GM21515 (cell line): ENCODE results near the gene CCDC154.
"Not testable (repeated sequence)": the region's sequence is repeated elsewhere in the genome, so short reads cannot be mapped to it uniquely, and the experiment has no call there.

ENCODE experiments used
- ATAC-seq: cut with Tn5 transposase; IDR thresholded peaks from one replicate; pipeline ENCODE4 v1.9.1; 2021; ENCODE audit not compliant: unreplicated experiment

CCDC154 gene

GRCh38 chr16:1439699-1440074 lies 4.7 kb downstream of the CCDC154 start:
- ATAC-seq, result not testable (repeated sequence)

DNA sequence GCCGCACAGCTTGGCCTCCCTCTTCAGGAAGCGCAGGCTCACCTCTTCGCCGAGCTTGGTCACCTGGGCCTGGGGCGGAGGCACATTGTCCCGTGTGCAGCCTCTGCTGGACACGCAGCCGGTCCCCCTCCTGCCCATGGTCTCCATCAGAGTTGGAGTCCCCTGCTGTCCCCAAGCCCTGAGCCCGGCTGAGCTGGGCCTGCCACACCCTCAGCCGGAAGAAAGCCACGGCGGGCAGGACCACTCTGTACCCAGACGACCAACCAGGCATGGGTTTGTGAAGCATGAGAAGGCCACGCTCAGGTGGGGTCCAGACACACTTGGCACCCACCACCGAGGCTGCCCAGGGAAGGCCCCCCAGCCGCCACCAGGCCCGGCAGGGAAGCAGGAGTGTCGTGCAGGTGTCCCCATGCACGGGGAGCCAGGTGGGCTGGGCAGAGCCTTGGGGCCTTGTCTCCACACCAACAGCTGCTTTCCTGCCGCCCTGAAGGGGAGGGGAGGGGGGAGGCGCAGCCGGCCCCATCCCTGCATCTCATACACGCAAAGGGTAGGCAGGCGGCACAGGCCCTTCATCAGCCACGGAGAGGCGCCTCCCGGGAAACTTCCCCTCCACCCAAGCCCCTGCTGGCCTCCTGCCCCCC lies 5.2 kb downstream of the CCDC154 start:
- no peak for ATAC-seq

GRCh38 chr16:1438229-1439057 lies 5.9 kb downstream of the CCDC154 start:
- no peak for ATAC-seq

GRCh38 chr16:1437606-1438005 lies 6.8 kb downstream of the CCDC154 start:
- no peak for ATAC-seq

GRCh38 chr16:1436731-1437355 lies 7.5 kb downstream of the CCDC154 start:
- no peak for ATAC-seq

DNA sequence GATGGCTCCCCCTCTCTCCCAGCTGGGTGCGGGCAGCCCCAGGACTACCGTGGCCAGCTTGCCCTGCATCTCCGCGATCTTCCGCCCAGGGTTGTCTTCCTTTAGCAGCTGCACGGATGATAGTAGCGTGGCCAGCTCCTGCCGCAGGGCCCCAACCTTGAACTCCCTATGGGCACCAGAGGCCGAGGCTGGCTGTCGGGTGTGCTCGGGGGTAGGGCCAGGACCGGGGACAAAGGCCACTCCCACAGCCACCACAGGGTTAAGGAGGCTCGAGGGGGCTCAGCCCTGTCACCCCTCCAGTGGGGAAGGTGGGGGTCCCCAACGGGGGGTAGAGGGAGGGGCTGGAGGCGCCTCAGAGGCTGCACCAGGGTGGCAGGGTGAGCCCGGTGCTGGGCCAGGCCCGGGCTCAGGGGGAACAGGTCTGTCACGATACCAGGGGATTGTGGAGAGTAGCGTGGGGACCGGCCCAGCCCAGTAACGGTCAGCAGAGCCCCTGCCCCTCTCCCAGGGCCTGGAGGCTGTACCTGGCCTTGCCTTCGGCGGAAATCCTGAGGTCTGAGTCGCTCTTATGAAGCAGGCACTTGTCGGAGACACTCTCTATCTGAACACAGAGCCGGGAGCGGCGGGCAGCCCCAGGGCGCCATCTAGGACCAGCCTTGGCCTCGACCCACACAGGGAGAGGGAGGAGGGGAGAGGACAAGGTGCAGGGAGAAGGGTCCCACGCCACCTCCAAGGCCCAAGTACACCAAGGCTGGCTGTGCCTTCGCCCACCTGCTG lies 8.2 kb downstream of the CCDC154 start:
- ATAC-seq, result no peak

DNA sequence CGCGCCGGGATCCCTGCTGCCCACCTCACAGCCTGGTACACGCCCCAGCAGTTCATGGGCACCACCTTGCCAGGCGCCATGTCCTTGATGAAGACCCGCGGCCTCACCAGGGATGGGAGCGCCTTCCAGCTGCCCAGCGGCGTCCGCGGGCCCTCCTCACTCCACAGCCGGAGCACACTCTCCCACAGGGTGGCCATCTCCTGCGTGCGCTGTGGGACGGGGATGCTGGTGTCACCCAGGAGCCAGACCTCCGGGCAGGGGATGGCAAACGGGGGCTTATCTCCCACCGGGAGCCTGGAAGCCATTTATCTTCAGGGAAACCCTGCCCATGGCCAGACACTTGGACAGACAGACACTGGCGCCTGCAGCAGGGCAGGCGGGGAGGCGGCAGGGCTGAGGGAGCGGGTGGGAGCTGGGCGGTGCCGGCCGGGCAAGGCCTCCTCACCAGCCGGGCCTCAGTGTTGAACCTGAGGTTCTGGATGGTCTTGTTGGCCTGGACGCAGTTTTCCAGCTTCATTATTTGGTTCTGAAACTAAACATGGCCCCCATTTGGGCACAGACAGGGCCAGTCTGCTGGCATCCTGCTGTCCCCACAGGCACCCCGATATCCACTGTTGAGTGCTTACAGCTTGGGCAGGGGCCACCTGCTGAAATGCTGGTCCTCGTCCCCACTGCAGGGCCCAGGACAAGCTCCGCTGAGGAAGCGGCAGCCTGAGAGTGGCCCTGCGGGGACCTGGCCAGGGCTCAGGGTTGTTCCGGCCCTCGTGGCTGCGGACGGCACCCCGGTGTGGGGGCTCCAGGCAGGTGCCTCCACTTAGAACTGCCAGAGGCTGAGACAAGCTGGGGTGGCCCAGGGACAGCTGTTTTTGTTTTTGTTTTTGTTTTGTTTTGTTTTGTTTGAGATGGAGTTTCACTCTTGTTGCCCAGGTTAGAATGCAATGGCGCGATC lies 9.4 kb downstream of the CCDC154 start:
- ATAC-seq, result no peak

GRCh38 chr16:1433756-1434155 lies 10.6 kb downstream of the CCDC154 start:
- no peak for ATAC-seq

GRCh38 chr16:1433263-1433560 lies 11.1 kb downstream of the CCDC154 start:
- no peak for ATAC-seq

- ATAC-seq, result no peak
These were observed 11.7 kb downstream of the CCDC154 start for GRCh38 chr16:1432388-1433262.

DNA sequence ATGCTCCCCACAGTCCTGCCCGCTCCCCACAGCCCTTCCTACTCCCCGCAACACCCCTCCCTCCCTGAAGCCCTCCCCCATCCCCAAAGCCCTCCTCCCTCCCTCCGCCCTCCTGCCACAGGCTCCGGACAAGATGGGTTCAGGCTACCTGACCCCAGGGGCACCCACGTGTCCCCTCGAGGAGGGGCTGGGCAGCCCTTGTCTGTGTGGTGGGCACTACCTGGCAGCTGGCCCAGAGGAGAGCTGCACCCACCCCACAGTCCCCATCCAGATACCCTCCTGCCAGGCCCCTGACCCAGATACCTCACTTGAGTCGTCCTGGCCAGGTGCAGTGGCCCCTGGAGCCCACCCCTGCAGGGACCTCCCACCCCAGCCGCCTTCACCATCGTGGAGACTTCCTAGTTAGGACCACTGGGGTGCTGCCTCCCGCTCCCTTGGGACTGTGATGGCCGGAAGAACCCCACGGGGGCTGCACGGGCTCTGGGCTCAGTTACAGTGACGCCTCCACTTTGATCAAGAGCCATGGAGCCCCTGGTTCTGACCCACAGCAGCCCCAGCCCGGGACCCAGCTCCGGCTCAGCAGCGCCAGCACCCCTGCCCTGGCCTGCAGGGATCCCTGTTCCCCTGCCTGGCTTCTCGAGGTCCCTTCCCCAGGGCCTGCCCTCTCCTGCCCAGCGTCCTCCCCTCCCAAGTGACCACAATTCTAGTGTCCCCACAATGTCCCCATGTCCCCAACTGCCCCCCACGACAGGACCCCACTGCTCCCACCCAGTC lies 12.7 kb downstream of the CCDC154 start:
- no peak for ATAC-seq

DNA sequence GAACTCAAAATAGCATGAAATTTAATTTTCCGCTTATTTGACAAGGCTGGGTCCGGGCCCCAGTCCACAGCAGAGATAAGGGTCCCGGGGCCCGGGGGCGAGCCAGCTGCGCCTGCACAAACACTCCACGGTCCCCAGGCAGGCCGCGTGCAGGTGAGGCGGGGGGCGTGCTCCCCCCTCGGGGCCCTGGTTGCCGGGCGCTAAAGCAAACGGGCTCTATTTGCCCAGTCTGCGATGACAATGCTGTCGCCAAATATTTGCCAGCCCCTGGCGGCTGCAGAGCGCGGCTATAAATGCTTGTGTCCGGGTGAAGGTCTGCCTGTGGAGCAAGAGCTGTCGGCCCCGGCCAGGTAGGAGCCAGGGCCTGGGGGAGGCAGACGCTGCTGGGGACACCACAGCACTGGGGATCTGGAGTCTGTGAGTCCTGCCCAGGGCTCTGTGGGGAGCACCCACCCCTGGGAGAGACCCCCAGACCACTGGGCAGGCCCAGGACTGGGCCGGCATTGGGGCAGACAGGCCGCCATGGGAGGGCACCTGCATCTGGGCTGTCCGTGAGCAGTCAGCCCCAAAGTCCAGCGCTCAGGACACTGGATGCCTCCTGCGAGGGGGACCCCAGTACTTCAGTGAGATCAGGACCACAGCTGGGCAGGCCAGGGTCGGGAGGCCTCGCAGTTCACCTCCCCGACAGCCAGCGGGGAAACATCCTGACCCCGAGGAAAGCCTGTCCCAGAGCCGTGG lies 13.4 kb downstream of the CCDC154 start, which contains the start of gene PERCC1:
Gene PERCC1, plus strand, starts transcription at position 320 of the 738 bp plus-strand sequence. CDS start 1,516 bp downstream, outside the sequence.
- no peak for ATAC-seq

DNA sequence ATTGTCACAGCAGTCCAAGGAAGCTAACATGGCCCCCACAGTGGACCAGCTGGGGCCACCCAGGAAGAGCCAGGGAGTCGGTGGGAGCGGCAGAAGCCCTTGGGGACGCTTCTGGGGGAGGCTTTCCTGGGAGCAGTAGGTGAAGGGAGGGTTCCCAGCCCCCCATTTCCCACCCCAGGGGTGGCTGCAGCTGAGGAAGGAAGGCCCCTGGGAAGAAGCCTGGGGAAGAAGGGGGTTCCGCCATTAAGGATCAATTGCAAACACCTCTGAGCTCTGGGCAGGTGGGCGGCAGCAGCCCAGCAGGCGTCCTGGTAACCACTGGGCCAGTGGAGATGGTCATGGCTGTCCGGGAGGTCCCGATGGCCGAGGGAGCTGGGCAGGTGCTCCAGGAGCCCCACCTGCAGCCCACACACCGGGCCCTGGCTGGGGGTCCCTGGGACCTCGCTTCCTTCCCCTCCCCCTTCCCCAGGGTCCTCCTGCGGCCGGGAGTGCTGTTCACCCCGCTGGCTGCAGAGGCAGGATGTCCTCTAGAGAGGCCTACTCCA lies 14.1 kb downstream of the CCDC154 start:
- ATAC-seq, result no peak

DNA sequence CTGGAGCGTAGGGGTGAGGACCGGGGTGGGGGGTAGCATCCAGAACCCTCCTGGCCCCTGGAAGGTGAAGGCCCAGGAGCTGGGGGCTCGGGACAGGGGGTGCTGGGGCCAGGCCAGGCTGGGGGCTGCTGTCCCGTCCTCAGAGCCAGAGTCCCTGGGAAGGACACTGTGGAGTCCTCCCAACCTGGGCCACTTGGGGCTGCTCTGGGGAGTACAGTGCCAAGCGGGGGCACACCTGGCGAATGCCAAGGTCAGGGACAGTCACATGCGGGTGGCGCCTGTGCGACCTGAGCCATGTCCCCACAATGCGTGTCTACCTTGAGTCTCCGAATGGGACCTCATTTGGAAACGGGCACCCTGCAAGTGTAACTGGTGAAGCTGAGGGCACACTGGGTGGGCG lies 14.7 kb downstream of the CCDC154 start:
- ATAC-seq, result no peak

DNA sequence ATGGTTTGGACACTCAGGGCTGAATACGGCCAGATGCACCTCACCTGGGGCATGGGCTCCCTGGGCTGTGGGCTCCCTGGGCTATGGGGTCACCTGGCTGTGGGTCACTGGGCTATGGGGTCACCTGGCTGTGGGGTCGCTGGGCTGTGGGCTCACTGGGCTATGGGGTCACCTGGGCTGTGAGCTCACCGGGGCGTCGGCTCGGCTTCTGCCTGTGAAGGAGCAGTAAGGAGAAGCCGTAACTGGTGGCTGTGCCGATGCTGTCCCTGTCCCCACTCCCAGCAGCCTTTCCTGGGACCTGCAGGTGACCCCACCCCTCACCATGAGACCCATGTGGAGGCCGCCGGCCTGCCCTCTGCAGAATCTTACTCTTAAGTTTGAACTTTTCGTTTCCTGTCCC lies 15.3 kb downstream of the CCDC154 start:
- no peak for ATAC-seq

- no peak for ATAC-seq
These were observed 15.8 kb downstream of the CCDC154 start for GRCh38 chr16:1428511-1428910.
